ENCODE measurements around the gene ZBTB14. TPM values are rescaled to one million over a fixed set of nuclear protein-coding genes. Genes with fewer than 3 reads are reported as not detected.

The ZBTB14 gene
- total RNA-seq, result 10 to 100 TPM; 19.3 to 19.6 TPM

GRCh38 chr18:5295231-5295920 is at the start of gene ZBTB14:
Gene ZBTB14 (minus strand): TSS chr18:5295726. CDS start chr18:5293246, 2,480 bp downstream.
- Mint-ChIP-seq H3K4me3 (peak within 1 kb of the TSS; percentile 94), H3K9me3 (no peaks in the 10 kb centered on the region), H3K36me3 (peaks cover 20% of the 10 kb centered on the region), H3K27ac (peak within 1 kb of the TSS; percentile 97), H3K27me3 (no peaks in the 10 kb centered on the region), H3K4me1 (ENCODE audit: low read depth) (peaks cover 23% of the 10 kb centered on the region)
- peak; percentile 74 for DNase-seq
- intact Hi-C loops (cut with micrococcal nuclease), result loop anchor here (10.0 kb wide), 3 partner anchors 159 to 1841 kb away; partner anchors contain the start of genes TGIF1 and TMEM200C
- ChIA-PET POLR2A (interaction anchor here (0.8 to 4.4 kb wide), 7 partner anchors 9 to 1844 kb away, joined by 3 to 117 read pairs (median 10); no protein-coding TSS in a partner anchor), CTCF (interaction anchor here (1.4 to 2.7 kb wide), 4 partner anchors 13 to 59 kb away, joined by 3 to 15 read pairs (median 8); no protein-coding TSS in a partner anchor)

GRCh38 chr18:5339202-5339834 is 43.8 kb upstream of the ZBTB14 start:
- Mint-ChIP-seq H3K27ac (no peak overlapping the region), H3K9me3 (peaks cover 1% of the 10 kb centered on the region), H3K36me3 (no peaks in the 10 kb centered on the region), H3K27me3 (peaks cover 18% of the 10 kb centered on the region), H3K4me3 (no peak overlapping the region), H3K4me1 (ENCODE audit: low read depth) (no peaks in the 10 kb centered on the region)
- intact Hi-C loops (cut with micrococcal nuclease), result no loop called here
- DNase-seq, result no peak
- ChIA-PET CTCF (no interaction called here), POLR2A (no interaction called here)

GRCh38 chr18:5334456-5335075 is 39.0 kb upstream of the ZBTB14 start:
- H3K4me3 Mint-ChIP-seq, result no peak overlapping the region
- H3K27me3 Mint-ChIP-seq, result no peaks in the 10 kb centered on the region
- H3K36me3 Mint-ChIP-seq, result no peaks in the 10 kb centered on the region
- H3K9me3 Mint-ChIP-seq, result no peaks in the 10 kb centered on the region
- POLR2A ChIA-PET, result no interaction called here
- H3K27ac Mint-ChIP-seq, result no peak overlapping the region
- intact Hi-C loops (cut with micrococcal nuclease), result no loop called here
- DNase-seq, result no peak
- H3K4me1 Mint-ChIP-seq (ENCODE audit: low read depth), result no peaks in the 10 kb centered on the region
- CTCF ChIA-PET, result no interaction called here

GRCh38 chr18:5318061-5318700 is 22.7 kb upstream of the ZBTB14 start:
- Mint-ChIP-seq H3K4me1 (ENCODE audit: low read depth) (no peaks in the 10 kb centered on the region), H3K36me3 (peaks cover 9% of the 10 kb centered on the region), H3K4me3 (no peak overlapping the region), H3K9me3 (no peaks in the 10 kb centered on the region), H3K27ac (no peak overlapping the region), H3K27me3 (no peaks in the 10 kb centered on the region)
- no peak for DNase-seq
- intact Hi-C loops (cut with micrococcal nuclease), result no loop called here
- ChIA-PET CTCF (no interaction called here), POLR2A (no interaction called here)

GRCh38 chr18:5317186-5317585 is 21.7 kb upstream of the ZBTB14 start:
- DNase-seq, result no peak
- Mint-ChIP-seq H3K4me3 (no peak overlapping the region), H3K9me3 (no peaks in the 10 kb centered on the region), H3K27me3 (no peaks in the 10 kb centered on the region), H3K27ac (no peak overlapping the region), H3K36me3 (peaks cover 7% of the 10 kb centered on the region), H3K4me1 (ENCODE audit: low read depth) (no peaks in the 10 kb centered on the region)
- intact Hi-C loops (cut with micrococcal nuclease), result no loop called here
- ChIA-PET POLR2A (no interaction called here), CTCF (no interaction called here)

- POLR2A ChIA-PET, result no interaction called here
- Mint-ChIP-seq H3K36me3 (peaks cover 5% of the 10 kb centered on the region), H3K4me3 (no peak overlapping the region), H3K27ac (no peak overlapping the region), H3K4me1 (ENCODE audit: low read depth) (peaks cover 4% of the 10 kb centered on the region), H3K27me3 (no peaks in the 10 kb centered on the region), H3K9me3 (no peaks in the 10 kb centered on the region)
- DNase-seq, result no peak
- CTCF ChIA-PET, result no interaction called here
- intact Hi-C loops (cut with micrococcal nuclease), result no loop called here
These were observed 20.3 kb upstream of the ZBTB14 start for GRCh38 chr18:5315838-5316237.

- ChIA-PET POLR2A (interaction anchor here (3.5 kb wide), 1 partner anchor 15 kb away, joined by 18 read pairs; the partner anchor contains the start of gene ZBTB14), CTCF (no interaction called here)
- intact Hi-C loops (cut with micrococcal nuclease), result no loop called here
- DNase-seq, result no peak
- Mint-ChIP-seq H3K36me3 (no peaks in the 10 kb centered on the region), H3K27ac (no peak overlapping the region), H3K27me3 (no peaks in the 10 kb centered on the region), H3K4me1 (ENCODE audit: low read depth) (peaks cover 17% of the 10 kb centered on the region), H3K4me3 (no peak overlapping the region), H3K9me3 (no peaks in the 10 kb centered on the region)
These were observed 15.9 kb upstream of the ZBTB14 start for GRCh38 chr18:5311301-5311989.

- Mint-ChIP-seq H3K4me1 (ENCODE audit: low read depth) (peaks cover 17% of the 10 kb centered on the region), H3K9me3 (no peaks in the 10 kb centered on the region), H3K27me3 (no peaks in the 10 kb centered on the region), H3K4me3 (peak overlapping the region; percentile 70), H3K36me3 (no peaks in the 10 kb centered on the region), H3K27ac (peak overlapping the region; percentile 46)
- DNase-seq, result peak; percentile 51
- POLR2A ChIA-PET, result interaction anchor here (1.0 to 3.5 kb wide), 2 partner anchors 13 to 73 kb away, joined by 3 to 18 read pairs; partner anchors contain the start of gene ZBTB14
- intact Hi-C loops (cut with micrococcal nuclease), result loop anchor here (1.0 kb wide), 2 partner anchors 14 to 73 kb away; no protein-coding TSS in a partner anchor
- CTCF ChIA-PET, result no interaction called here
These were observed 14.5 kb upstream of the ZBTB14 start for GRCh38 chr18:5309888-5310470.

- no peak for DNase-seq
- intact Hi-C loops (cut with micrococcal nuclease), result no loop called here
- Mint-ChIP-seq H3K27ac (no peak overlapping the region), H3K4me1 (ENCODE audit: low read depth) (peaks cover 14% of the 10 kb centered on the region), H3K9me3 (no peaks in the 10 kb centered on the region), H3K36me3 (no peaks in the 10 kb centered on the region), H3K4me3 (no peak overlapping the region), H3K27me3 (peaks cover 6% of the 10 kb centered on the region)
- ChIA-PET CTCF (interaction anchor here (1.0 kb wide), 1 partner anchor 68 kb away, joined by 3 read pairs; no protein-coding TSS in a partner anchor), POLR2A (interaction anchor here (2.5 kb wide), 2 partner anchors 9 to 12 kb away, joined by 10 to 13 read pairs; no protein-coding TSS in a partner anchor)
These were observed 10.3 kb upstream of the ZBTB14 start for GRCh38 chr18:5305835-5306234.

- no peaks in the 10 kb centered on the region for H3K9me3 Mint-ChIP-seq
- no peaks in the 10 kb centered on the region for H3K36me3 Mint-ChIP-seq
- DNase-seq, result no peak
- ChIA-PET CTCF (interaction anchor here (1.6 kb wide), 1 partner anchor 9 kb away, joined by 3 read pairs; no protein-coding TSS in a partner anchor), POLR2A (interaction anchor here (2.5 kb wide), 2 partner anchors 8 to 10 kb away, joined by 10 to 13 read pairs; no protein-coding TSS in a partner anchor)
- H3K4me3 Mint-ChIP-seq, result no peak overlapping the region
- peaks cover 2% of the 10 kb centered on the region for H3K4me1 Mint-ChIP-seq (ENCODE audit: low read depth)
- intact Hi-C loops (cut with micrococcal nuclease), result no loop called here
- peaks cover 6% of the 10 kb centered on the region for H3K27me3 Mint-ChIP-seq
- no peak overlapping the region for H3K27ac Mint-ChIP-seq
These were observed 8.7 kb upstream of the ZBTB14 start for GRCh38 chr18:5304232-5304631.

GRCh38 chr18:5303636-5304035 is 8.1 kb upstream of the ZBTB14 start:
- CTCF ChIA-PET, result interaction anchor here (1.6 kb wide), 1 partner anchor 10 kb away, joined by 3 read pairs; no protein-coding TSS in a partner anchor
- intact Hi-C loops (cut with micrococcal nuclease), result no loop called here
- Mint-ChIP-seq H3K4me1 (ENCODE audit: low read depth) (no peaks in the 10 kb centered on the region), H3K27me3 (peaks cover 6% of the 10 kb centered on the region), H3K4me3 (no peak overlapping the region), H3K36me3 (no peaks in the 10 kb centered on the region), H3K9me3 (no peaks in the 10 kb centered on the region), H3K27ac (no peak overlapping the region)
- POLR2A ChIA-PET, result interaction anchor here (2.5 kb wide), 1 partner anchor 9 kb away, joined by 10 read pairs; no protein-coding TSS in a partner anchor
- DNase-seq, result no peak
